Stimulated activated CD8-positive, alpha-beta memory T cell treated with anti-CD3 and anti-CD28 coated beads, Interleukin-7, amount 100 ng/mL, for 4 hours (primary cell): Measurements from ENCODE around the gene ZFP36L1.

ENCODE experiments used
- DNase-seq, 2 donors: peaks; one replicate each; pipeline ENCODE4 v3.0.0-alpha.2; 2020; ENCODE audit warnings: low read depth in 2 of 2

The ZFP36L1 gene

GRCh38 chr14:68795597-68796417 lies 2.9 kb upstream of the ZFP36L1 start:
- peak; percentile 69 to 74 for DNase-seq

GRCh38 chr14:68794851-68795596 lies 2.2 kb upstream of the ZFP36L1 start:
- DNase-seq = no peak

GRCh38 chr14:68794130-68794850 lies 1.4 kb upstream of the ZFP36L1 start:
- peak; percentile 86 for DNase-seq

- DNase-seq = no peak
Measured at GRCh38 chr14:68793734-68794129, 865 bp upstream of the ZFP36L1 start.

GRCh38 chr14:68792678-68792978 lies 239 bp downstream of the ZFP36L1 start:
- no peak for DNase-seq

- no peak for DNase-seq
Measured at GRCh38 chr14:68791902-68792677, 777 bp downstream of the ZFP36L1 start.

- no peak for DNase-seq
Measured at GRCh38 chr14:68791078-68791901, 1.6 kb downstream of the ZFP36L1 start.

GRCh38 chr14:68790644-68791077 lies 2.2 kb downstream of the ZFP36L1 start:
- DNase-seq = peak in 1 of 2 donors; percentile 61

GRCh38 chr14:68789821-68790643 lies 2.8 kb downstream of the ZFP36L1 start:
- DNase-seq = no peak

- DNase-seq = peak; percentile 77 to 80
Measured at GRCh38 chr14:68788996-68789820, 3.7 kb downstream of the ZFP36L1 start.

- DNase-seq = no peak
Measured at GRCh38 chr14:68788275-68788995, 4.4 kb downstream of the ZFP36L1 start.

GRCh38 chr14:68787092-68787992 lies 5.5 kb downstream of the ZFP36L1 start:
- no peak for DNase-seq

- DNase-seq = no peak
Measured at GRCh38 chr14:68786491-68787091, 6.3 kb downstream of the ZFP36L1 start.

GRCh38 chr14:68785534-68786490 lies 7.1 kb downstream of the ZFP36L1 start:
- DNase-seq = peak in 1 of 2 donors; percentile 31

GRCh38 chr14:68784978-68785533 lies 7.8 kb downstream of the ZFP36L1 start:
- no peak for DNase-seq
